ENCODE results near the gene NEO1.

DNA sequence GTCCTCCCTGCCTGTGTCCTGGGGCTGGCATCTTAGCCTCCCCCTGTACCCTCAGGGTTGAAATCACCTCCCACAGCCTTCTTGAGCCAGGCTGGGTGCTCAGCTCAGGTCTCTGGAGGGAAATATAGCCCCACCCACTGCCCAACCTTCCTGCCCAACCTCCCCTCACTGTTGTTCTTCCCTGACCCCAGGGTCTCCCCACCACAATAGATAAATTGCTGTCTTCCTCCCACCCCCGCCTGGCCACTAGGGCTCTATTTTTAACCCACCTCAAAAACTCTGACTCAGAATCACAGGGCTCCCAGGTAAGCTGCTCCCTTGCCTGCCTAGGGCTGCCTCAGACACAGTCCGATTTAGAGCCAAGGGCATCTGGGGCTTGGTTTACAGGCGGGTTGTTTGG, 301.5 kb downstream of the NEO1 start:
- TF ChIP-seq ZEB2 (IDR thresholded peaks at IDR 0.05) (no peak), EZH2 (IDR thresholded peaks at IDR 0.05; ENCODE audit: borderline replicate concordance, low read depth, low read length) (no peak), ZNF699 (CRISPR knock-in tag; IDR thresholded peaks at IDR 0.05; ENCODE audit: insufficient replicate concordance) (no peak), CHD4 (IDR thresholded peaks at IDR 0.05; ENCODE audit: insufficient read depth, insufficient replicate concordance, low read depth, low read length, poor library complexity, severe bottlenecking) (no peak), ZNF717 (CRISPR knock-in tag; IDR thresholded peaks at IDR 0.05) (no peak), MYNN (IDR thresholded peaks at IDR 0.05) (no peak), MYNN (CRISPR knock-in tag; IDR thresholded peaks at IDR 0.05) (no peak), U2AF2 (optimal IDR thresholded peaks at IDR 0.05; ENCODE audit: low read depth, low read length) (no peak), RBBP5 (IDR thresholded peaks at IDR 0.05; ENCODE audit: borderline replicate concordance, insufficient read depth, low read length, poor library complexity, severe bottlenecking) (no peak), ZC3H11A (IDR thresholded peaks at IDR 0.05; ENCODE audit: low read depth, low read length) (no peak), ZNF239 (CRISPR knock-in tag; IDR thresholded peaks at IDR 0.05) (no peak), ESRRA (IDR thresholded peaks at IDR 0.05; ENCODE audit: borderline replicate concordance, low read depth) (no peak), LEF1 (IDR thresholded peaks at IDR 0.05) (no peak), GABPA (tag; conservative IDR thresholded peaks at IDR 0.05; ENCODE audit: low read depth) (no peak)
- TF ChIP-seq, protein P1, sequence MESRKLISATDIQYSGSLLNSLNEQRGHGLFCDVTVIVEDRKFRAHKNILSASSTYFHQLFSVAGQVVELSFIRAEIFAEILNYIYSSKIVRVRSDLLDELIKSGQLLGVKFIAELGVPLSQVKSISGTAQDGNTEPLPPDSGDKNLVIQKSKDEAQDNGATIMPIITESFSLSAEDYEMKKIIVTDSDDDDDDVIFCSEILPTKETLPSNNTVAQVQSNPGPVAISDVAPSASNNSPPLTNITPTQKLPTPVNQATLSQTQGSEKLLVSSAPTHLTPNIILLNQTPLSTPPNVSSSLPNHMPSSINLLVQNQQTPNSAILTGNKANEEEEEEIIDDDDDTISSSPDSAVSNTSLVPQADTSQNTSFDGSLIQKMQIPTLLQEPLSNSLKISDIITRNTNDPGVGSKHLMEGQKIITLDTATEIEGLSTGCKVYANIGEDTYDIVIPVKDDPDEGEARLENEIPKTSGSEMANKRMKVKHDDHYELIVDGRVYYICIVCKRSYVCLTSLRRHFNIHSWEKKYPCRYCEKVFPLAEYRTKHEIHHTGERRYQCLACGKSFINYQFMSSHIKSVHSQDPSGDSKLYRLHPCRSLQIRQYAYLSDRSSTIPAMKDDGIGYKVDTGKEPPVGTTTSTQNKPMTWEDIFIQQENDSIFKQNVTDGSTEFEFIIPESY (CRISPR knock-in tag; IDR thresholded peaks at IDR 0.05), result no peak
